Measurements from ENCODE around the gene CD248.
A peak's percentile ranks its signal among the peaks of the same experiment; 100 is the strongest.

The CD248 gene

DNA sequence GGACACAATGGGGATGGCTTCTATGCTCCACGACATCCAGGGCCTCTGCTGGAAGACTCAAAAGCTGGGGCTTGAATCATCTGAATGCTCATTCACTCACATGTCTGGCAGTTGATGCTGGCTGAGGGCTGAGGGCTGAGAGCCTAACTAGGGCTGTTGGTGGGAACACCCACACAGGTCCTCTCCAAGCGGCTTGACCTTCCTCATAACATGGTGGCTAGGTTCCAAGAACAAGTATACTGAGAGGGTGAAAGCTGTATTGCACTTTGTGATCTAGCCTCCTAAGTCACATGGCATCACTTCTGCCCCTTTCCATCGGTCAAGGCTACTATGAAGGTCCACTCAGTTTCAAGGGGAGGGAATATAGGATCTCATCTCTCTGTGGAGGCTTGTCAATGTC is 17.7 kb downstream of the CD248 start:
- Histone ChIP-seq H3K27me3 (ENCODE audit: insufficient read depth, low read length) (peaks cover 5% of the 10 kb centered on the region; the same call in 1 of the 2 replicates), H3K9ac (ENCODE audit: low read depth, low read length) (no peak overlapping the region), H3K27ac (ENCODE audit: low read length) (no peak overlapping the region), H3K9me3 (ENCODE audit: insufficient read depth, low read depth, low read length) (no peaks in the 10 kb centered on the region), H3K4me3 (ENCODE audit: low read length) (no peak overlapping the region), H3K4me1 (ENCODE audit: insufficient read depth, low read length) (peaks cover 3% of the 10 kb centered on the region; the same call in 1 of the 2 replicates), H3K36me3 (ENCODE audit: insufficient read depth, low read depth, low read length) (no peaks in the 10 kb centered on the region)

- H3K27ac ChIP-seq (ENCODE audit: low read length), result no peak overlapping the region
- H3K4me1 ChIP-seq (ENCODE audit: insufficient read depth, low read length), result peaks cover 3% of the 10 kb centered on the region; the same call in 1 of the 2 replicates
- no peak overlapping the region for H3K4me3 ChIP-seq (ENCODE audit: low read length)
- H3K9me3 ChIP-seq (ENCODE audit: insufficient read depth, low read depth, low read length), result no peaks in the 10 kb centered on the region
- no peak overlapping the region for H3K9ac ChIP-seq (ENCODE audit: low read depth, low read length)
- H3K36me3 ChIP-seq (ENCODE audit: insufficient read depth, low read depth, low read length), result no peaks in the 10 kb centered on the region
- peaks cover 20% of the 10 kb centered on the region for H3K27me3 ChIP-seq (ENCODE audit: insufficient read depth, low read length)
Observed at GRCh38 chr11:66297610-66298009, 19.2 kb downstream of the CD248 start.

- Histone ChIP-seq H3K4me1 (ENCODE audit: insufficient read depth, low read length) (peaks cover 3% of the 10 kb centered on the region; the same call in 1 of the 2 replicates), H3K36me3 (ENCODE audit: insufficient read depth, low read depth, low read length) (no peaks in the 10 kb centered on the region), H3K27me3 (ENCODE audit: insufficient read depth, low read length) (peaks cover 46% of the 10 kb centered on the region), H3K4me3 (ENCODE audit: low read length) (no peak overlapping the region), H3K9me3 (ENCODE audit: insufficient read depth, low read depth, low read length) (no peaks in the 10 kb centered on the region), H3K9ac (ENCODE audit: low read depth, low read length) (no peak overlapping the region), H3K27ac (ENCODE audit: low read length) (no peak overlapping the region)
Observed at GRCh38 chr11:66294626-66295620, 21.9 kb downstream of the CD248 start.

- no peaks in the 10 kb centered on the region for H3K36me3 ChIP-seq (ENCODE audit: insufficient read depth, low read depth, low read length)
- H3K4me1 ChIP-seq (ENCODE audit: insufficient read depth, low read length), result peaks cover 6% of the 10 kb centered on the region; the same call in 1 of the 2 replicates
- H3K9ac ChIP-seq (ENCODE audit: low read depth, low read length), result no peak overlapping the region
- peaks cover 50% of the 10 kb centered on the region for H3K27me3 ChIP-seq (ENCODE audit: insufficient read depth, low read length)
- H3K4me3 ChIP-seq (ENCODE audit: low read length), result no peak overlapping the region
- no peaks in the 10 kb centered on the region for H3K9me3 ChIP-seq (ENCODE audit: insufficient read depth, low read depth, low read length)
- H3K27ac ChIP-seq (ENCODE audit: low read length), result no peak overlapping the region
Observed at GRCh38 chr11:66293777-66294625, 22.8 kb downstream of the CD248 start.

- no peak overlapping the region for H3K9ac ChIP-seq (ENCODE audit: low read depth, low read length)
- peaks cover 50% of the 10 kb centered on the region for H3K27me3 ChIP-seq (ENCODE audit: insufficient read depth, low read length)
- no peaks in the 10 kb centered on the region for H3K36me3 ChIP-seq (ENCODE audit: insufficient read depth, low read depth, low read length)
- no peaks in the 10 kb centered on the region for H3K9me3 ChIP-seq (ENCODE audit: insufficient read depth, low read depth, low read length)
- H3K27ac ChIP-seq (ENCODE audit: low read length), result no peak overlapping the region
- peaks cover 6% of the 10 kb centered on the region; the same call in 1 of the 2 replicates for H3K4me1 ChIP-seq (ENCODE audit: insufficient read depth, low read length)
- no peak overlapping the region for H3K4me3 ChIP-seq (ENCODE audit: low read length)
Observed at GRCh38 chr11:66293352-66293751, 23.5 kb downstream of the CD248 start.

DNA sequence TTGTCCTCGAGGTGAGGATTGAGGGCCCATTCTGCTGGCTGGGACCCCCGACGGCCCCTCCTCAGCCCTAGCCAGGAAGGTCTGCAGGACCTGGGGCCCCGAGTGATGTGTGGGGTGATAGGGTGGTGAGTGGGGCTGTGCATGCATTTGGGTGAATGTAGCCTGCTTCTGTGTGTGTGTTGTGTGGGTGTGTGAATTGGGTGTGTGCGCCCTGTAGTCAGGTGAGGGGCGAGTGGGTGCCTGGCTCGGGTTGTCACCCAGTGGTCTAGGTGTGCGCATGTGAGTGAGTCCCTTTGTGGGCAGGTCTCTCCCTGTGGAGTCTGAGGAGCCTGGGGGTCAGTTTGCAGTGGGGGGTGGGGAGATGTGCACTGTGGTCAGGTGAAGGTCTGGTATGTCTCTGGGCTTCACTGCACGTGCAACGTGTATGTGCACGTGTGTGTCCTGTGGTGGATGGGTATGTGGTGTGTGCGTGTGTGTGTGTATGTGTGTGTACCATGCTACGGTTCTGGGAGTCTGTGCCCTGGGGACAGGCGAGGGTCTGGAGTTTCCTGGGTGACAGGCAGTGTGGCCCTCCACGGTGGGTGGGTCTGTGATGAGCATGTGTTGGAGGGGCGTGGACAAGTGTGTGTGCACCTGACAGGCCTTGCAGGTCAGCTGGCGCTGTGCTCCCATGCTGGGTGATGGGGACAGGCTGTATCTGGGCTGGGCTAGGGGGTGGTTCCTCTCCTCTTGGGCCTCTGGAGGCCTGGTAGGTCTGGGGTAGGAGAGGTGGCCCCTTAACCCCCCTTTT is 24.1 kb downstream of the CD248 start:
- no peak overlapping the region for H3K27ac ChIP-seq (ENCODE audit: low read length)
- no peak overlapping the region for H3K9ac ChIP-seq (ENCODE audit: low read depth, low read length)
- peaks cover 6% of the 10 kb centered on the region; the same call in 1 of the 2 replicates for H3K4me1 ChIP-seq (ENCODE audit: insufficient read depth, low read length)
- peaks cover 50% of the 10 kb centered on the region for H3K27me3 ChIP-seq (ENCODE audit: insufficient read depth, low read length)
- no peaks in the 10 kb centered on the region for H3K36me3 ChIP-seq (ENCODE audit: insufficient read depth, low read depth, low read length)
- no peak overlapping the region; the same call in 1 of the 2 replicates for H3K4me3 ChIP-seq (ENCODE audit: low read length)
- no peaks in the 10 kb centered on the region for H3K9me3 ChIP-seq (ENCODE audit: insufficient read depth, low read depth, low read length)

- Histone ChIP-seq H3K36me3 (ENCODE audit: insufficient read depth, low read depth, low read length) (no peaks in the 10 kb centered on the region), H3K4me3 (ENCODE audit: low read length) (peak within 1 kb of the TSS; percentile 56), H3K9me3 (ENCODE audit: insufficient read depth, low read depth, low read length) (no peaks in the 10 kb centered on the region), H3K9ac (ENCODE audit: low read depth, low read length) (no peak within 1 kb of the TSS), H3K27ac (ENCODE audit: low read length) (no peak within 1 kb of the TSS), H3K27me3 (ENCODE audit: insufficient read depth, low read length) (peaks cover 45% of the 10 kb centered on the region), H3K4me1 (ENCODE audit: insufficient read depth, low read length) (peaks cover 4% of the 10 kb centered on the region; the same call in 1 of the 2 replicates)
Observed at GRCh38 chr11:66291706-66292542, 24.9 kb downstream of the CD248 start, which contains the start of gene TMEM151A. TSS of gene TMEM151A (plus strand) at chr11:66291894. CDS start at chr11:66292014, 120 bp downstream.

DNA sequence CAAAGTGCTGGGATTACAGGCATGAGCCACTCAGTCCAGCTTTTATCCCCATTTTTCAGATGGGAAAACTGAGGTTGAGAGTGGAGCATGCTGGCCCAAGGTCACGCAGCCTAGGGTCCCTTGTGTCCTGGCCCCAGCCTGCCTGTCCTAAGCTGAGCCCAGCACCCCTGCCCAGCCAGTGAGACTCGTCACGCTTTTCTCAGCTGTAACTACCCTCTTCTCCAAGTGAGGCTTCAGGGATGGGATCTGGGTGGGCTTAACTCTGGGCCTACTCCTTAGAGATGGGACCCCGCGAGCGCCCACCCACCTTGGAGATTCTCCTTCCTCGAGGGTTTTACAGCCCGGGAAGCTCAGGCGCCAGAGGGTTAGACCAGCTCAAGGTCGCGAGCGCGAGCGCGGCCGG is 25.5 kb downstream of the CD248 start:
- H3K27ac ChIP-seq (ENCODE audit: low read length), result no peak overlapping the region
- H3K4me3 ChIP-seq (ENCODE audit: low read length), result peak overlapping the region; percentile 56
- H3K27me3 ChIP-seq (ENCODE audit: insufficient read depth, low read length), result peaks cover 45% of the 10 kb centered on the region
- peaks cover 4% of the 10 kb centered on the region; the same call in 1 of the 2 replicates for H3K4me1 ChIP-seq (ENCODE audit: insufficient read depth, low read length)
- no peaks in the 10 kb centered on the region for H3K9me3 ChIP-seq (ENCODE audit: insufficient read depth, low read depth, low read length)
- H3K9ac ChIP-seq (ENCODE audit: low read depth, low read length), result no peak overlapping the region
- H3K36me3 ChIP-seq (ENCODE audit: insufficient read depth, low read depth, low read length), result no peaks in the 10 kb centered on the region

DNA sequence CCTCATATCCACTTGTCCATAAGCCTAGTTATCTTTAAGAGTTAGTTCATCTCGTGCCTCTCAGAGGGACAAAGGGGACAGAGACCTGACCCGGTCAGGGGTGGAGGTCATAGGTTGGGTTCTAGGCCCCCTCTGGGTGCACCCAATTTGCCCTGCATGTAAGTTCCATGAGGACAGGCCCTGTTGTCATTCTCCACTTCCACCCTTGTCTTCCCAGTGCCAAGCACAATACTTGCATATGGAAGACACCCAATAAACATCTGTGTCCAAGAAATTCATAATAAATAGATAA is 26.6 kb downstream of the CD248 start:
- no peaks in the 10 kb centered on the region for H3K36me3 ChIP-seq (ENCODE audit: insufficient read depth, low read depth, low read length)
- H3K4me1 ChIP-seq (ENCODE audit: insufficient read depth, low read length), result peaks cover 4% of the 10 kb centered on the region; the same call in 1 of the 2 replicates
- H3K9me3 ChIP-seq (ENCODE audit: insufficient read depth, low read depth, low read length), result no peaks in the 10 kb centered on the region
- no peak overlapping the region for H3K9ac ChIP-seq (ENCODE audit: low read depth, low read length)
- H3K4me3 ChIP-seq (ENCODE audit: low read length), result no peak overlapping the region
- peaks cover 45% of the 10 kb centered on the region for H3K27me3 ChIP-seq (ENCODE audit: insufficient read depth, low read length)
- no peak overlapping the region for H3K27ac ChIP-seq (ENCODE audit: low read length)

GRCh38 chr11:66289548-66290329 is 27.1 kb downstream of the CD248 start:
- H3K27me3 ChIP-seq (ENCODE audit: insufficient read depth, low read length), result peaks cover 45% of the 10 kb centered on the region
- peak overlapping the region; percentile 96 for H3K4me3 ChIP-seq (ENCODE audit: low read length)
- no peaks in the 10 kb centered on the region for H3K9me3 ChIP-seq (ENCODE audit: insufficient read depth, low read depth, low read length)
- H3K27ac ChIP-seq (ENCODE audit: low read length), result peak overlapping the region; percentile 36
- H3K9ac ChIP-seq (ENCODE audit: low read depth, low read length), result peak overlapping the region; percentile 63; the same call in 1 of the 2 replicates
- no peaks in the 10 kb centered on the region for H3K36me3 ChIP-seq (ENCODE audit: insufficient read depth, low read depth, low read length)
- H3K4me1 ChIP-seq (ENCODE audit: insufficient read depth, low read length), result peaks cover 4% of the 10 kb centered on the region; the same call in 1 of the 2 replicates
